Measurements from ENCODE around the gene ITIH2.

DNA sequence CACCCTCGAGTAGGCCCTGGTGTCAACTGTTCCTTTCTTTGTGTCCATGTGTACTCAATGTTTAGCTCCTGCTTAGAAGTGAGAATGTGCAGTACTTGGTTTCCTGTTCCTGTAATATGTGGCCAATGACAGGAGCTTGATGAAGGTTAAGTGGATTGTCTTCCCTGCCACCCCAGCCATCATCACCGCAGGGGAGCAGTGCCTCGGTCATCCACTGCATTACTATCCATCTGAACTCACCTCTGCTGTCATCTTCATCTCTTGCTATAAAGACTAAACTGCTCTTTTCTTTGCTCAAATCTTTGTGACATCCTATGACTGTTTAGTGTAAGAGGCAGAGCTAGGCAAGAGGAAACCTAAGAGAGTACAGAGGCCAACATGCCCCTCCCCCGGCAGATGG, 15.6 kb downstream of the ITIH2 start:
- no peak for TF ChIP-seq POLR2A (IDR thresholded peaks at IDR 0.05)
- TF ChIP-seq, protein P1, sequence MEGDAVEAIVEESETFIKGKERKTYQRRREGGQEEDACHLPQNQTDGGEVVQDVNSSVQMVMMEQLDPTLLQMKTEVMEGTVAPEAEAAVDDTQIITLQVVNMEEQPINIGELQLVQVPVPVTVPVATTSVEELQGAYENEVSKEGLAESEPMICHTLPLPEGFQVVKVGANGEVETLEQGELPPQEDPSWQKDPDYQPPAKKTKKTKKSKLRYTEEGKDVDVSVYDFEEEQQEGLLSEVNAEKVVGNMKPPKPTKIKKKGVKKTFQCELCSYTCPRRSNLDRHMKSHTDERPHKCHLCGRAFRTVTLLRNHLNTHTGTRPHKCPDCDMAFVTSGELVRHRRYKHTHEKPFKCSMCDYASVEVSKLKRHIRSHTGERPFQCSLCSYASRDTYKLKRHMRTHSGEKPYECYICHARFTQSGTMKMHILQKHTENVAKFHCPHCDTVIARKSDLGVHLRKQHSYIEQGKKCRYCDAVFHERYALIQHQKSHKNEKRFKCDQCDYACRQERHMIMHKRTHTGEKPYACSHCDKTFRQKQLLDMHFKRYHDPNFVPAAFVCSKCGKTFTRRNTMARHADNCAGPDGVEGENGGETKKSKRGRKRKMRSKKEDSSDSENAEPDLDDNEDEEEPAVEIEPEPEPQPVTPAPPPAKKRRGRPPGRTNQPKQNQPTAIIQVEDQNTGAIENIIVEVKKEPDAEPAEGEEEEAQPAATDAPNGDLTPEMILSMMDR (IDR thresholded peaks at IDR 0.05) = no peak

Data from testis (tissue), 2 donors.